H1 (cell line): Measurements from ENCODE around the gene OR1J4. TPM values are rescaled to one million over a fixed set of nuclear protein-coding genes. Genes with fewer than 3 reads are reported as not detected.

ENCODE experiments used
- CTCF ChIA-PET: fragments of 300-600 bp; sonication (Branson Sonifier 250); formaldehyde crosslinking; loops from one replicate; lab custom pipeline; 2021; ENCODE audit not compliant: partially characterized antibody; lab: Charles Lee
- POLR2A ChIA-PET: fragments of 300-600 bp; sonication (Branson Sonifier 250); formaldehyde crosslinking; loops from one replicate; lab custom pipeline; 2021; ENCODE audit warnings: inconsistent platforms; ENCODE audit not compliant: partially characterized antibody; lab: Charles Lee
- DNase-seq, 2 experiments: peaks; one replicate each; pipeline versions ENCODE4 v3.0.0 to v3.0.0-alpha.2; 2010 to 2022; ENCODE audit warnings: low spot score in 2 of 2, low read depth in 1 of 2, mixed read lengths in 1 of 2
- FAIRE-seq: peaks from 2 replicates; lab custom pipeline; 2011; peaks lifted over from hg19 to GRCh38; lab: Jason Lieb, UNC
- H2AFZ ChIP-seq: 2 replicates; pipeline ENCODE4 v1.8.1; 2012; ENCODE audit warnings: low read length, inconsistent platforms
- H2AK5ac ChIP-seq: 2 replicates; pipeline ENCODE4 v1.6.1; 2013; ENCODE audit warnings: low read depth, low read length
- H2BK120ac ChIP-seq: replicated peaks from 2 replicates; pipeline ENCODE3; 2013; ENCODE audit warnings: low read depth, low read length, inconsistent platforms
- H2BK12ac ChIP-seq: 2 replicates; pipeline ENCODE4 v1.6.1; 2013; ENCODE audit warnings: low read depth, low read length
- H2BK15ac ChIP-seq: 2 replicates; pipeline ENCODE4 v1.6.1; 2013; ENCODE audit warnings: low read length
- H2BK20ac ChIP-seq: 2 replicates; pipeline ENCODE4 v1.6.1; 2013; ENCODE audit warnings: low read length
- H2BK5ac ChIP-seq: 2 replicates; pipeline ENCODE4 v1.6.1; 2013; ENCODE audit warnings: low read depth, low read length
- H3K14ac ChIP-seq: 2 replicates; pipeline ENCODE4 v1.6.1; 2013; ENCODE audit warnings: inconsistent platforms; ENCODE audit not compliant: insufficient read length
- H3K18ac ChIP-seq: 2 replicates; pipeline ENCODE4 v1.6.1; 2013; ENCODE audit warnings: low read length; ENCODE audit errors: extremely low read depth
- H3K23ac ChIP-seq: 2 replicates; pipeline ENCODE4 v1.6.1; 2013; ENCODE audit warnings: inconsistent platforms; ENCODE audit not compliant: insufficient read length
- H3K23me2 ChIP-seq: 2 replicates; pipeline ENCODE4 v1.6.1; 2013; ENCODE audit warnings: low read depth, low read length
- H3K27ac ChIP-seq: 2 replicates; pipeline ENCODE4 v1.6.1; 2011; ENCODE audit warnings: low read depth, low read length, inconsistent platforms
- H3K27me3 ChIP-seq, 4 experiments: replicated peaks in 1 of 4; 1 replicate in 1 of 4; 2 replicates in 3 of 4; pipeline versions ENCODE4 v1.6.1 to v1.8.1; 2011 to 2013; ENCODE audit warnings: low read length in 3 of 4, mild to moderate bottlenecking in 3 of 4, inconsistent platforms in 2 of 4, mixed read lengths in 2 of 4, moderate library complexity in 1 of 4; ENCODE audit not compliant: control insufficient read depth in 3 of 4, insufficient read depth in 3 of 4; ENCODE audit errors: extremely low read depth in 1 of 4
- H3K36me3 ChIP-seq, 4 experiments: 2 replicates each; pipeline versions ENCODE4 v1.6.1 to v1.8.1; 2011 to 2013; ENCODE audit warnings: mild to moderate bottlenecking in 4 of 4, low read length in 3 of 4, moderate library complexity in 2 of 4, control low read depth in 1 of 4, inconsistent platforms in 1 of 4; ENCODE audit not compliant: insufficient read depth in 4 of 4, control insufficient read depth in 2 of 4
- H3K4ac ChIP-seq: replicated peaks from 2 replicates; pipeline ENCODE3; 2013; ENCODE audit warnings: low read length, low read depth, mixed read lengths, inconsistent platforms; ENCODE audit not compliant: insufficient read length
- H3K4me1 ChIP-seq, 4 experiments: replicated peaks in 1 of 4; 1 replicate in 1 of 4; 2 replicates in 3 of 4; pipeline versions ENCODE4 v1.6.1 to v1.8.1; 2011 to 2013; ENCODE audit warnings: low read length in 3 of 4, inconsistent platforms in 2 of 4, mixed read lengths in 1 of 4; ENCODE audit not compliant: insufficient read depth in 4 of 4, control insufficient read depth in 3 of 4
- H3K4me2 ChIP-seq, 2 experiments: 2 replicates each; pipeline versions ENCODE4 v1.6.1 to v1.8.1; 2011 to 2013; ENCODE audit warnings: low read depth in 2 of 2, low read length in 2 of 2, control low read depth in 1 of 2, inconsistent platforms in 1 of 2, mild to moderate bottlenecking in 1 of 2; ENCODE audit not compliant: insufficient read depth in 1 of 2
- H3K4me3 ChIP-seq, 4 experiments: fragments of 200-600, 300-600 bp in 1 of 4; sonication (generic), shearing (Covaris generic), sonication (Bioruptor Twin) in 1 of 4; 2 replicates each; pipeline versions ENCODE4 v1.5.1 to v1.8.1; 2011 to 2016; ENCODE audit warnings: low read length in 4 of 4, low read depth in 3 of 4, control low read depth in 2 of 4, inconsistent platforms in 2 of 4, mild to moderate bottlenecking in 2 of 4, mixed read lengths in 1 of 4, moderate library complexity in 1 of 4; ENCODE audit not compliant: insufficient read depth in 2 of 4; ENCODE audit errors: extremely low read depth in 1 of 4
- H3K56ac ChIP-seq: replicated peaks from 2 replicates; pipeline ENCODE3; 2013; ENCODE audit warnings: low read depth, mild to moderate bottlenecking, mixed read lengths, low read length, inconsistent platforms; ENCODE audit not compliant: insufficient read length
- H3K79me1 ChIP-seq: 2 replicates; pipeline ENCODE4 v1.6.1; 2013; ENCODE audit warnings: low read depth, low read length, control low read depth
- H3K79me2 ChIP-seq, 2 experiments: 2 replicates each; pipeline versions ENCODE4 v1.6.1 to v1.8.1; 2012 to 2013; ENCODE audit warnings: low read length in 2 of 2, mild to moderate bottlenecking in 2 of 2, inconsistent platforms in 1 of 2; ENCODE audit not compliant: insufficient read depth in 2 of 2, control insufficient read depth in 1 of 2
- H3K9ac ChIP-seq, 4 experiments: replicated peaks in 1 of 4; 1 replicate in 1 of 4; 2 replicates in 3 of 4; pipeline versions ENCODE4 v1.6.1 to v1.8.1; 2011 to 2013; ENCODE audit warnings: low read depth in 3 of 4, low read length in 3 of 4, control low read depth in 2 of 4, mild to moderate bottlenecking in 2 of 4, moderate library complexity in 2 of 4, inconsistent platforms in 1 of 4; ENCODE audit errors: extremely low read depth in 1 of 4
- H3K9me3 ChIP-seq, 2 experiments: 2 replicates each; pipeline versions ENCODE4 v1.6.1 to v1.8.1; 2012 to 2013; ENCODE audit warnings: mild to moderate bottlenecking in 2 of 2, moderate library complexity in 2 of 2, control low read depth in 1 of 2, inconsistent platforms in 1 of 2, low read depth in 1 of 2, low read length in 1 of 2, mixed read lengths in 1 of 2; ENCODE audit not compliant: insufficient read depth in 2 of 2
- H4K20me1 ChIP-seq, 2 experiments: replicated peaks in 1 of 2; 2 replicates each; pipeline versions ENCODE3 to v1.8.1; 2011 to 2013; ENCODE audit warnings: inconsistent platforms in 2 of 2, low read length in 2 of 2, mild to moderate bottlenecking in 1 of 2; ENCODE audit not compliant: insufficient read depth in 2 of 2, control insufficient read depth in 1 of 2
- H4K5ac ChIP-seq: 2 replicates; pipeline ENCODE4 v1.6.1; 2013; ENCODE audit warnings: low read length, low read depth, mixed read lengths, inconsistent platforms; ENCODE audit not compliant: insufficient read length
- H4K8ac ChIP-seq: 2 replicates; pipeline ENCODE4 v1.8.0; 2013; ENCODE audit warnings: mild to moderate bottlenecking, moderate library complexity, low read length, inconsistent platforms; ENCODE audit not compliant: insufficient read depth; ENCODE audit errors: extremely low read depth
- H4K91ac ChIP-seq: replicated peaks from 2 replicates; pipeline ENCODE3; 2013; ENCODE audit warnings: low read length, mixed read lengths, inconsistent platforms; ENCODE audit not compliant: insufficient read length
- ASH2L ChIP-seq: fragments of 200-600, 300-600 bp; sonication (generic); IDR thresholded peaks from one replicate; pipeline ENCODE4 v1.7.1; 2017; ENCODE audit warnings: low read length
- BACH1 ChIP-seq: IDR thresholded peaks from 2 replicates; pipeline ENCODE4 v1.6.1; 2012; ENCODE audit warnings: low read length, improper control_type of control experiment
- BRCA1 ChIP-seq: IDR thresholded peaks from 2 replicates; pipeline ENCODE4 v1.6.1; 2012; ENCODE audit warnings: low read depth, low read length, improper control_type of control experiment
- CBX8 ChIP-seq: fragments of 300-800, 300-1000 bp; sonication (generic); IDR thresholded peaks from 2 replicates; pipeline ENCODE4 v1.7.1; 2016; ENCODE audit warnings: low read depth, low read length, borderline replicate concordance
- CEBPB ChIP-seq: IDR thresholded peaks from 2 replicates; pipeline ENCODE4 v1.6.1; 2012; ENCODE audit warnings: low read depth, low read length
- JUN ChIP-seq: IDR thresholded peaks from 2 replicates; pipeline ENCODE4 v1.6.1; 2011; ENCODE audit warnings: low read depth, mild to moderate bottlenecking, improper control_type of control experiment, low read length
- JUND ChIP-seq: IDR thresholded peaks from 2 replicates; pipeline ENCODE4 v1.6.1; 2011; ENCODE audit warnings: mild to moderate bottlenecking, improper control_type of control experiment, low read length
- KDM5A ChIP-seq: fragments of 200-600 bp; IDR thresholded peaks from 2 replicates; pipeline ENCODE4 v1.7.1; 2012; ENCODE audit warnings: mild to moderate bottlenecking, low read length, inconsistent platforms, mixed read lengths
- NRF1 ChIP-seq: IDR thresholded peaks from 2 replicates; pipeline ENCODE4 v1.6.1; 2011; ENCODE audit warnings: mild to moderate bottlenecking, low read depth, low read length, improper control_type of control experiment
- RAD21 ChIP-seq, 2 experiments: IDR thresholded peaks in 1 of 2; conservative IDR thresholded peaks in 1 of 2; 2 replicates each; pipeline ENCODE4 v1.6.1; 2011; ENCODE audit warnings: low read depth in 2 of 2, low read length in 2 of 2, improper control_type of control experiment in 1 of 2, inconsistent platforms in 1 of 2, mild to moderate bottlenecking in 1 of 2, moderate library complexity in 1 of 2
- TEAD4 ChIP-seq: IDR thresholded peaks from 2 replicates; pipeline ENCODE4 v1.6.1; 2012; ENCODE audit warnings: low read depth, low read length, inconsistent platforms, mixed read lengths
- USF2 ChIP-seq: IDR thresholded peaks from 2 replicates; pipeline ENCODE4 v1.6.1; 2011; ENCODE audit warnings: low read length, improper control_type of control experiment
- ZNF274 ChIP-seq: IDR thresholded peaks from 2 replicates; pipeline ENCODE4 v1.7.0; 2012; ENCODE audit warnings: low read length, borderline replicate concordance; ENCODE audit errors: extremely low read depth
- WGBS, 2 experiments: shearing (Covaris generic) in 1 of 2; methylation state at CpG; one replicate each; pipeline versions ENCODE4 v1.1.6 to v1.1.7; 2013 to 2015; ENCODE audit warnings: low lambda C conversion rate in 2 of 2, mixed read lengths in 2 of 2, inconsistent platforms in 1 of 2, low coverage in 1 of 2, missing lambda C conversion rate in 1 of 2; ENCODE audit not compliant: insufficient replicate concordance in 2 of 2, insufficient coverage in 1 of 2, insufficient read length in 1 of 2; ENCODE audit errors: extremely low coverage in 1 of 2, missing lambda C conversion rate in 1 of 2; 5-methylcytosine and 5-hydroxymethylcytosine counted together
- polyA plus RNA-seq, 7 experiments: library from polyadenylated mRNA; depleted of rRNA in 3 of 7; stranded (reverse) in 5 of 7; unstranded in 2 of 7; fragments of >200 nt in 5 of 7; fragments of 200-250 nt in 2 of 7; gene quantifications; 1 replicate in 5 of 7; 2 replicates in 1 of 7; 4 replicates in 1 of 7; pipeline versions ENCODE4 v1.2.1 to v1.2.3, GENCODE V29; 2011 to 2013; ENCODE audit warnings: missing spikeins in 2 of 7, mixed read lengths in 2 of 7
- total RNA-seq: library from RNA; stranded (reverse); fragmentation: NEBNext Ultra II Directional; extraction: Animal tissue kit (Norgen Biotek cat#: 25700); gene quantifications from 2 replicates; pipeline ENCODE4 v1.2.1, GENCODE V29; 2021
- TF ChIP-seq, protein P1 (sequence below): IDR thresholded peaks from 2 replicates; pipeline ENCODE4 v1.6.1; 2012; ENCODE audit warnings: inconsistent platforms

OR1J4 gene
- total and polyA plus RNA-seq, 2 of the 8 experiments (the other 6 are each of a cell fraction or from before 2014, with no cell fraction given), result not detected

- no peak for FAIRE-seq
- no peak overlapping the region for H2BK20ac ChIP-seq
- H2AK5ac ChIP-seq, result no peak overlapping the region
- H3K79me2 ChIP-seq, result no peaks in the 10 kb centered on the region
- no peak overlapping the region for H2BK5ac ChIP-seq
- H3K23me2 ChIP-seq, result no peaks in the 10 kb centered on the region
- no peak overlapping the region for H2AFZ ChIP-seq
- no peak overlapping the region for H3K4ac ChIP-seq
- H4K5ac ChIP-seq, result no peak overlapping the region
- H3K27ac ChIP-seq, result no peak overlapping the region
- no peak overlapping the region for H3K18ac ChIP-seq
- H3K4me1 ChIP-seq, result no peaks in the 10 kb centered on the region
- no peaks in the 10 kb centered on the region for H3K27me3 ChIP-seq
- no peak overlapping the region for H4K91ac ChIP-seq
- no peak overlapping the region for H2BK15ac ChIP-seq
- no peak for DNase-seq
- H3K9me3 ChIP-seq, result peaks cover 42 to 58% of the 10 kb centered on the region in 2 experiments
- no peak overlapping the region for H3K23ac ChIP-seq
- H3K79me1 ChIP-seq, result no peaks in the 10 kb centered on the region
- no peak overlapping the region for H3K4me3 ChIP-seq
- WGBS, 2 experiments, result 90% methylated on average over 8 of the region's 8 CpGs; no CpG with 5 or more reads in 1 of the 2 experiments
- no peaks in the 10 kb centered on the region for H4K20me1 ChIP-seq
- no peak overlapping the region for H4K8ac ChIP-seq
- ChIA-PET POLR2A (no interaction called here), CTCF (no interaction called here)
- no peak overlapping the region for H2BK12ac ChIP-seq
- H3K36me3 ChIP-seq, result no peaks in the 10 kb centered on the region; a peak in 1 of 8 replicates
- no peak overlapping the region for H2BK120ac ChIP-seq
- H3K9ac ChIP-seq, result no peak overlapping the region
- H3K14ac ChIP-seq, result no peak overlapping the region
- no peak overlapping the region for H3K56ac ChIP-seq
- H3K4me2 ChIP-seq, result no peak overlapping the region
- TF ChIP-seq CEBPB (no peak), RAD21 (IDR thresholded peaks at IDR 0.05 in 1 of 2, conservative IDR thresholded peaks at IDR 0.05 in 1 of 2; ENCODE audit: low read depth in 2 of 2, low read length in 2 of 2) (no peak), ZNF274 (no peak), BRCA1 (no peak), BACH1 (no peak), JUND (no peak), CBX8 (no peak), KDM5A (no peak), NRF1 (no peak), JUN (no peak), USF2 (no peak), ASH2L (no peak), TEAD4 (no peak)
- TF ChIP-seq, protein P1, sequence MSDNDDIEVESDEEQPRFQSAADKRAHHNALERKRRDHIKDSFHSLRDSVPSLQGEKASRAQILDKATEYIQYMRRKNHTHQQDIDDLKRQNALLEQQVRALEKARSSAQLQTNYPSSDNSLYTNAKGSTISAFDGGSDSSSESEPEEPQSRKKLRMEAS, result no peak
Measured at GRCh38 chr9:122546196-122546595, 27.3 kb downstream of the OR1J4 start.
